Activated CD8-positive, alpha-beta T cell treated with anti-CD3 and anti-CD28 coated beads for 36 hours (primary cell): ENCODE data around the gene CDH6. TPM values are rescaled to one million over a fixed set of nuclear protein-coding genes. Genes with fewer than 3 reads are reported as not detected.

Experiments used
- ATAC-seq: fragments of 200-7000 bp; cut with Tn5 transposase; one replicate; pipeline ENCODE4 v1.10.0; 2021; ENCODE audit warnings: mild to moderate bottlenecking, moderate library complexity
- CTCF ChIA-PET: fragments of 350-600 bp; sonication (Branson Sonifier 250); formaldehyde crosslinking; loops from one replicate; lab custom pipeline; 2021; ENCODE audit warnings: antibody characterized with exemption; lab: Charles Lee
- POLR2A ChIA-PET: fragments of 350-600 bp; sonication (Branson Sonifier 250); formaldehyde crosslinking; loops from one replicate; lab custom pipeline; 2021; ENCODE audit warnings: antibody characterized with exemption; lab: Charles Lee
- DNase-seq: peaks from one replicate; pipeline ENCODE4 v3.0.0-alpha.2; 2020
- H3K27ac Mint-ChIP-seq: one replicate; pipeline ENCODE4 v1.8.0; 2021; ENCODE audit warnings: mild to moderate bottlenecking, mixed read lengths
- H3K27me3 Mint-ChIP-seq: one replicate; pipeline ENCODE4 v1.8.0; 2021; ENCODE audit warnings: mixed read lengths
- H3K36me3 Mint-ChIP-seq: one replicate; pipeline ENCODE4 v1.8.0; 2021; ENCODE audit warnings: low read depth, mixed read lengths
- H3K4me1 Mint-ChIP-seq: one replicate; pipeline ENCODE4 v1.8.0; 2021; ENCODE audit warnings: low read depth, mixed read lengths
- H3K4me3 Mint-ChIP-seq: one replicate; pipeline ENCODE4 v1.8.0; 2021; ENCODE audit warnings: mild to moderate bottlenecking, moderate library complexity, mixed read lengths
- H3K9me3 Mint-ChIP-seq: one replicate; pipeline ENCODE4 v1.8.0; 2021; ENCODE audit warnings: mixed read lengths
- CTCF ChIP-seq: fragments of 200-600 bp; IDR thresholded peaks from one replicate; pipeline ENCODE4 v1.8.0; 2022; ENCODE audit warnings: antibody characterized with exemption, mild to moderate bottlenecking
- intact Hi-C: fragments of 100-400 bp; cut with micrococcal nuclease; formaldehyde crosslinking; loops from one replicate; pipeline ENCODE4 v1.10.0; 2022
- total RNA-seq, 2 experiments: library from RNA; stranded (reverse); gene quantifications; one replicate each; pipeline ENCODE4 v1.2.3, GENCODE V29; 2021

CDH6 gene
- total RNA-seq, 2 experiments from 2014 or later, result not detected

- H3K9me3 Mint-ChIP-seq, result no peaks in the 10 kb centered on the region
- no peak overlapping the region for H3K4me3 Mint-ChIP-seq
- H3K36me3 Mint-ChIP-seq, result no peaks in the 10 kb centered on the region
- no peak for TF ChIP-seq CTCF
- ATAC-seq, result no peak
- intact Hi-C loops, result no loop called here
- no peak overlapping the region for H3K27ac Mint-ChIP-seq
- CTCF ChIA-PET, result no interaction called here
- POLR2A ChIA-PET, result interaction anchor here (0.6 to 0.9 kb wide), 2 partner anchors 8 to 60 kb away, joined by 3 read pairs; no protein-coding TSS in a partner anchor
- no peak for DNase-seq
- H3K4me1 Mint-ChIP-seq, result no peaks in the 10 kb centered on the region
- H3K27me3 Mint-ChIP-seq, result no peaks in the 10 kb centered on the region
Observed at GRCh38 chr5:31157720-31158119, 35.8 kb upstream of the CDH6 start.

GRCh38 chr5:31158686-31159085 is 34.8 kb upstream of the CDH6 start:
- POLR2A ChIA-PET, result no interaction called here
- H3K4me1 Mint-ChIP-seq, result no peaks in the 10 kb centered on the region
- H3K4me3 Mint-ChIP-seq, result no peak overlapping the region
- ATAC-seq (no peak), DNase-seq (no peak)
- intact Hi-C loops, result no loop called here
- no peak for TF ChIP-seq CTCF
- no peaks in the 10 kb centered on the region for H3K9me3 Mint-ChIP-seq
- H3K36me3 Mint-ChIP-seq, result no peaks in the 10 kb centered on the region
- CTCF ChIA-PET, result no interaction called here
- H3K27me3 Mint-ChIP-seq, result no peaks in the 10 kb centered on the region
- no peak overlapping the region for H3K27ac Mint-ChIP-seq

GRCh38 chr5:31161781-31162181 is 31.7 kb upstream of the CDH6 start:
- Mint-ChIP-seq H3K9me3 (no peaks in the 10 kb centered on the region), H3K27me3 (no peaks in the 10 kb centered on the region), H3K4me1 (no peaks in the 10 kb centered on the region), H3K4me3 (no peak overlapping the region), H3K27ac (no peak overlapping the region), H3K36me3 (no peaks in the 10 kb centered on the region)
- ATAC-seq (no peak), DNase-seq (no peak)
- no peak for TF ChIP-seq CTCF
- CTCF ChIA-PET, result no interaction called here
- intact Hi-C loops, result no loop called here
- POLR2A ChIA-PET, result interaction anchor here (0.6 kb wide), 1 partner anchor 657 kb away, joined by 4 read pairs; no protein-coding TSS in a partner anchor

- no peak for DNase-seq
- POLR2A ChIA-PET, result no interaction called here
Observed at GRCh38 chr5:31165729-31166128, 27.8 kb upstream of the CDH6 start.

GRCh38 chr5:31169379-31169778 is 24.1 kb upstream of the CDH6 start:
- ChIA-PET CTCF (no interaction called here), POLR2A (no interaction called here)
- intact Hi-C loops, result no loop called here
- Mint-ChIP-seq H3K36me3 (no peaks in the 10 kb centered on the region), H3K27me3 (no peaks in the 10 kb centered on the region), H3K4me3 (no peak overlapping the region), H3K9me3 (peaks cover 1% of the 10 kb centered on the region), H3K4me1 (no peaks in the 10 kb centered on the region), H3K27ac (no peak overlapping the region)
- DNase-seq (no peak), ATAC-seq (no peak)
- no peak for TF ChIP-seq CTCF

More at GRCh38 chr5:31165729-31166128, 27.8 kb upstream of the CDH6 start:
- Mint-ChIP-seq H3K4me1 (no peaks in the 10 kb centered on the region), H3K36me3 (no peaks in the 10 kb centered on the region), H3K27ac (no peak overlapping the region), H3K4me3 (no peak overlapping the region), H3K9me3 (peaks cover 1% of the 10 kb centered on the region), H3K27me3 (no peaks in the 10 kb centered on the region)
- intact Hi-C loops, result no loop called here
- TF ChIP-seq CTCF, result no peak
- CTCF ChIA-PET, result no interaction called here
- no peak for ATAC-seq
